Neural progenitor cell (in vitro differentiated cells): ENCODE measurements around the gene NPR2. TPM values are rescaled to one million over a fixed set of nuclear protein-coding genes. Genes with fewer than 3 reads are reported as not detected.

ENCODE experiments used
- DNase-seq: peaks from one replicate; pipeline ENCODE4 v3.0.0-alpha.2; 2016; ENCODE audit warnings: low spot score
- H2AFZ ChIP-seq: fragments of 200-600 bp; sonication (generic); replicated peaks from 2 replicates; pipeline ENCODE4 v1.6.1; 2016; ENCODE audit warnings: antibody characterized with exemption
- H3F3A ChIP-seq: fragments of 200-600 bp; sonication (generic); 2 replicates; pipeline ENCODE4 v1.6.1; 2016; ENCODE audit warnings: antibody characterized with exemption, low read depth
- H3K27ac ChIP-seq: fragments of 200-600 bp; sonication (generic); 2 replicates; pipeline ENCODE4 v1.5.1; 2016; ENCODE audit warnings: mild to moderate bottlenecking
- H3K27me3 ChIP-seq: fragments of 200-600 bp; sonication (generic); 2 replicates; pipeline ENCODE4 v1.6.1; 2016; ENCODE audit warnings: mild to moderate bottlenecking, moderate library complexity
- H3K36me3 ChIP-seq: fragments of 200-600 bp; sonication (generic); 2 replicates; pipeline ENCODE4 v1.5.1; 2016
- H3K4me1 ChIP-seq: fragments of 200-600 bp; sonication (generic); 2 replicates; pipeline ENCODE4 v1.6.1; 2016; ENCODE audit warnings: mixed run types
- H3K4me2 ChIP-seq: fragments of 200-600 bp; sonication (generic); 2 replicates; pipeline ENCODE4 v1.6.1; 2016
- H3K4me3 ChIP-seq: fragments of 200-600 bp; sonication (generic); 2 replicates; pipeline ENCODE4 v1.5.1; 2016
- H3K79me2 ChIP-seq: fragments of 200-600 bp; sonication (generic); 2 replicates; pipeline ENCODE4 v1.6.1; 2016; ENCODE audit warnings: low read depth
- H3K9ac ChIP-seq: fragments of 200-600 bp; sonication (generic); 2 replicates; pipeline ENCODE4 v1.6.1; 2016
- H3K9me3 ChIP-seq: fragments of 200-600 bp; sonication (generic); 2 replicates; pipeline ENCODE4 v1.5.1; 2016; ENCODE audit warnings: low read depth
- H4K20me1 ChIP-seq: fragments of 200-600 bp; sonication (generic); 2 replicates; pipeline ENCODE4 v1.6.1; 2016; ENCODE audit warnings: low read depth
- H3K27ac Mint-ChIP-seq: 3 replicates; pipeline ENCODE4 v1.8.0; 2021; ENCODE audit warnings: mixed read lengths
- H3K27me3 Mint-ChIP-seq: 2 replicates; pipeline ENCODE4 v1.8.0; 2022; ENCODE audit warnings: low read depth, mild to moderate bottlenecking, inconsistent platforms, moderate library complexity, mixed read lengths; ENCODE audit not compliant: insufficient read depth
- H3K36me3 Mint-ChIP-seq: 3 replicates; pipeline ENCODE4 v1.8.0; 2021; ENCODE audit warnings: mixed read lengths
- H3K4me1 Mint-ChIP-seq: 3 replicates; pipeline ENCODE4 v1.8.0; 2021; ENCODE audit warnings: mixed read lengths
- H3K4me3 Mint-ChIP-seq: 3 replicates; pipeline ENCODE4 v1.8.0; 2021; ENCODE audit warnings: mild to moderate bottlenecking, moderate library complexity, mixed read lengths
- H3K9me3 Mint-ChIP-seq: 3 replicates; pipeline ENCODE4 v1.8.0; 2020; ENCODE audit warnings: mixed read lengths
- CTCF ChIP-seq: fragments of 200-600 bp; sonication (generic); IDR thresholded peaks from 2 replicates; pipeline ENCODE4 v1.5.1; 2017; ENCODE audit warnings: antibody characterized with exemption, mild to moderate bottlenecking
- EZH2 ChIP-seq: fragments of 200-600 bp; sonication (generic); IDR thresholded peaks from 2 replicates; pipeline ENCODE4 v1.6.1; 2017; ENCODE audit warnings: antibody characterized with exemption, mild to moderate bottlenecking, moderate library complexity
- EZH2phosphoT487 ChIP-seq: fragments of 200-600 bp; sonication (generic); IDR thresholded peaks from 2 replicates; pipeline ENCODE4 v1.6.1; 2017; ENCODE audit warnings: antibody characterized with exemption
- total RNA-seq: library from RNA; depleted of rRNA; stranded (reverse); fragments of >200 nt; gene quantifications from 2 replicates; pipeline ENCODE4 v1.2.3, GENCODE V29; 2015; ENCODE audit warnings: low replicate concordance

NPR2 gene
- total RNA-seq, 1 donor from 2014 or later, result 5.6 TPM

GRCh38 chr9:35795695-35796094 lies 4.3 kb downstream of the NPR2 start:
- Histone ChIP-seq H3K9me3 (no peaks in the 10 kb centered on the region), H2AFZ (no peak overlapping the region), H3K27ac (no peak overlapping the region), H3K4me2 (no peak overlapping the region), H3K4me3 (no peak overlapping the region), H4K20me1 (no peaks in the 10 kb centered on the region), H3K79me2 (no peaks in the 10 kb centered on the region), H3K4me1 (peaks cover 4% of the 10 kb centered on the region), H3F3A (no peaks in the 10 kb centered on the region), H3K9ac (no peak overlapping the region), H3K27me3 (no peaks in the 10 kb centered on the region), H3K36me3 (no peaks in the 10 kb centered on the region)
- no peak for DNase-seq
- Mint-ChIP-seq H3K27me3 (peaks cover 4% of the 10 kb centered on the region), H3K4me3 (no peak overlapping the region), H3K27ac (no peak overlapping the region), H3K4me1 (peaks cover 14% of the 10 kb centered on the region), H3K9me3 (no peaks in the 10 kb centered on the region), H3K36me3 (no peaks in the 10 kb centered on the region)
- TF ChIP-seq EZH2 (no peak), EZH2phosphoT487 (no peak), CTCF (no peak)

GRCh38 chr9:35797311-35798109 lies 6.1 kb downstream of the NPR2 start:
- Histone ChIP-seq H3K4me3 (no peak overlapping the region), H3K27ac (no peak overlapping the region), H3K36me3 (no peaks in the 10 kb centered on the region), H3F3A (no peaks in the 10 kb centered on the region), H2AFZ (no peak overlapping the region), H3K4me1 (no peaks in the 10 kb centered on the region), H3K27me3 (no peaks in the 10 kb centered on the region), H4K20me1 (no peaks in the 10 kb centered on the region), H3K9ac (no peak overlapping the region), H3K79me2 (no peaks in the 10 kb centered on the region), H3K9me3 (no peaks in the 10 kb centered on the region), H3K4me2 (no peak overlapping the region)
- no peak overlapping the region for H3K4me3 Mint-ChIP-seq
- TF ChIP-seq CTCF (no peak), EZH2phosphoT487 (no peak), EZH2 (no peak)
- peaks cover 2% of the 10 kb centered on the region for H3K27me3 Mint-ChIP-seq
- H3K9me3 Mint-ChIP-seq, result no peaks in the 10 kb centered on the region
- no peak overlapping the region for H3K27ac Mint-ChIP-seq
- H3K36me3 Mint-ChIP-seq, result peaks cover 5% of the 10 kb centered on the region
- DNase-seq, result no peak
- H3K4me1 Mint-ChIP-seq, result peaks cover 9% of the 10 kb centered on the region

- Histone ChIP-seq H4K20me1 (no peaks in the 10 kb centered on the region), H3K9me3 (no peaks in the 10 kb centered on the region), H3K4me3 (no peak overlapping the region), H3K4me2 (no peak overlapping the region), H3F3A (no peaks in the 10 kb centered on the region), H3K27me3 (no peaks in the 10 kb centered on the region), H3K9ac (no peak overlapping the region), H3K27ac (no peak overlapping the region), H3K36me3 (no peaks in the 10 kb centered on the region), H3K4me1 (no peaks in the 10 kb centered on the region), H2AFZ (no peak overlapping the region), H3K79me2 (no peaks in the 10 kb centered on the region)
- Mint-ChIP-seq H3K4me3 (no peak overlapping the region), H3K27ac (no peak overlapping the region), H3K36me3 (peaks cover 8% of the 10 kb centered on the region), H3K27me3 (peaks cover 2% of the 10 kb centered on the region), H3K9me3 (no peaks in the 10 kb centered on the region), H3K4me1 (peaks cover 3% of the 10 kb centered on the region)
- no peak for DNase-seq
- no peak for TF ChIP-seq CTCF
- TF ChIP-seq EZH2phosphoT487, result no peak
- no peak for TF ChIP-seq EZH2
Observed at GRCh38 chr9:35798658-35799374, 7.4 kb downstream of the NPR2 start.
